HAP-1 (cell line): ENCODE measurements around the gene PTHLH.

Source experiments
- DNase-seq, 2 experiments: peaks; one replicate each; pipeline ENCODE4 v3.0.0-alpha.2; 2016 to 2020; ENCODE audit warnings: low spot score in 2 of 2
- H3K27me3 ChIP-seq: fragments of 250-450 bp; sonication (Bioruptor Pico); 2 replicates; pipeline ENCODE4 v1.5.1; 2020; ENCODE audit warnings: low read depth, mild to moderate bottlenecking, moderate library complexity
- H3K36me3 ChIP-seq: fragments of 250-450 bp; sonication (Bioruptor Pico); replicated peaks from 2 replicates; pipeline ENCODE4 v1.5.1; 2020; ENCODE audit warnings: mild to moderate bottlenecking
- H3K4me1 ChIP-seq: fragments of 250-450 bp; sonication (Bioruptor Pico); 2 replicates; pipeline ENCODE4 v1.5.1; 2020; ENCODE audit warnings: mild to moderate bottlenecking
- H3K4me3 ChIP-seq: fragments of 250-450 bp; sonication (Bioruptor Pico); 2 replicates; pipeline ENCODE4 v1.5.1; 2020; ENCODE audit warnings: mild to moderate bottlenecking, moderate library complexity
- H3K9me3 ChIP-seq: fragments of 250-450 bp; sonication (Bioruptor Pico); 2 replicates; pipeline ENCODE4 v1.5.1; 2020; ENCODE audit warnings: mild to moderate bottlenecking, moderate library complexity
- in situ Hi-C: fragments of 300-500 bp; cut with MboI; formaldehyde crosslinking; loops from 3 replicates; pipeline ENCODE4 v1.14.3; 2020; ENCODE audit warnings: low sequenced_read_pairs, inconsistent platforms, mixed read lengths

The PTHLH gene

DNA sequence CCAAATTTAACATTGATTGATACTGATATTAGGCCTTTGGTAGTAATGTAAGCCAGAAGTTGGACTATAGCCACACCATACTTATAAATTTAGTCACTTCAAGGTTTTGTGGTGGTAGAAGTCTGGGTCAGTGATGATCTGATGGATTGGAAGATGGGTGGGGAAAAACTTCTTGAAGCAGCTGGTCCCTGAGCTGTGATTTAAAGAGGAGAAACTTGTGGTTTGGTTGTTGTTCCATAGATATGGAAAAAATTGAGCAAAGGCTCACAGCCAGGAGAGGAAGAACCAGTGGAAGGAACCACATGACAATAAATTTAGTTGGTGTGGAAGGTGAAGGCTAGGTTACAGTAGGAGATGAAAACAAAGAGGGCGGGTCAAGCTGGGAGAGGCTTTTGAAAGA, 26.1 kb downstream of the PTHLH start:
- Histone ChIP-seq H3K9me3 (no peaks in the 10 kb centered on the region), H3K4me1 (no peaks in the 10 kb centered on the region), H3K27me3 (no peaks in the 10 kb centered on the region), H3K4me3 (no peak overlapping the region), H3K36me3 (no peaks in the 10 kb centered on the region)
- in situ Hi-C loops: loop anchor here (10.0 kb wide), 1 partner anchor 212 kb away; no protein-coding TSS in a partner anchor
- DNase-seq: no peak

DNA sequence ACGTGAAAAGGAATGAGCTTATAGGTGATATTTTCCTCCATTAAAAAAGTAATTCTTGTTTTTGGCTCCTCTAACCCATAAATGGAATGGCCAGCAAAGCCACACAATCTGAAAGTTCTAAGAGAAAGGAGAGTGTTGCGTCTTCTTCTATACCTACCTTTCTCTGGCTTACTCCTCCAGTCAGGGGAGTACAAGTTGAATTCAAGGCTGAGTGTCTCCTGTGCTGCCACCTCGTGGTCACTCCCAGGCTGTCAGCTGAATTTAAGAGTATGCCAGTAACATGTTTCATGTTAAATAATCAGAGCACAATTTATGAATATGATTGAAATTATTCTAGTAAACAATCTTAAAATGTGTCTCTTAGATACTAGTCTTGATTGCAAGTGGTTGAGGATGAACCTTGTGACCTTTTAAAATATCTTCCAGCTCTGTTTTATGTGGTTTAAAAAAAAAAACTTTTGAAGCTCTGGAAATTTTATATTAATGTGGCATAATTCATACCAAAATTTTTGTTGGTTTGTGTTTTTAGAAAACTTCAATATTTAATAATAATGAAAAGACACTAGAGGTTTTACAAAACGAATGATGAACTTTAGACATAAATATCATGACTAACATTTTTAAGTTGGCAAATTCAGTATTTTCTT, 31.7 kb downstream of the PTHLH start:
- no peaks in the 10 kb centered on the region for H3K9me3 ChIP-seq
- H3K27me3 ChIP-seq: no peaks in the 10 kb centered on the region
- no peaks in the 10 kb centered on the region for H3K36me3 ChIP-seq
- H3K4me3 ChIP-seq: no peak overlapping the region
- DNase-seq: peak; percentile 60 to 80
- in situ Hi-C loops: loop anchor here (10.0 kb wide), 1 partner anchor 206 kb away; no protein-coding TSS in a partner anchor
- no peaks in the 10 kb centered on the region for H3K4me1 ChIP-seq

DNA sequence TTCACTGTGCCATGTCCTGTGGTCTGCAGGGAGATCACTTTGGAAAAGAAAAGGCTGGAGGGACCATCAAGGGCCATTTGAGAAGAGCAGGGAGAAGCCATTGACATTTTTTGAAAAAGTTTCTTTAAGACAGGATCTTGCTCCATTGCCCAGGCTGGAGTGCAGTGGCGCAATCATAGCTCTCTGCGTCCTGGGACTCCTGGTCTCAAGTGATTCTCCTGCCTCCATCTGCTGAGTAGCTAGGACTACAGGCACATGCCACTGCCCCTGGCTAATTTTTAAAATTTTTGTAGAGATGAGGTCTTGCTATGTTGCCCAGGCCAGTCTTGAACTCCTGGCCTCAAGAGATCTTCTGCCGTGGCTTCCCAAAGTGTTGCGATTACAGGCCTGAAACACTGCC, 32.3 kb downstream of the PTHLH start:
- no peaks in the 10 kb centered on the region for H3K9me3 ChIP-seq
- in situ Hi-C loops: loop anchor here (10.0 kb wide), 1 partner anchor 205 kb away; no protein-coding TSS in a partner anchor
- H3K4me3 ChIP-seq: no peak overlapping the region
- H3K36me3 ChIP-seq: no peaks in the 10 kb centered on the region
- H3K4me1 ChIP-seq: no peaks in the 10 kb centered on the region
- no peaks in the 10 kb centered on the region for H3K27me3 ChIP-seq
- DNase-seq: no peak

DNA sequence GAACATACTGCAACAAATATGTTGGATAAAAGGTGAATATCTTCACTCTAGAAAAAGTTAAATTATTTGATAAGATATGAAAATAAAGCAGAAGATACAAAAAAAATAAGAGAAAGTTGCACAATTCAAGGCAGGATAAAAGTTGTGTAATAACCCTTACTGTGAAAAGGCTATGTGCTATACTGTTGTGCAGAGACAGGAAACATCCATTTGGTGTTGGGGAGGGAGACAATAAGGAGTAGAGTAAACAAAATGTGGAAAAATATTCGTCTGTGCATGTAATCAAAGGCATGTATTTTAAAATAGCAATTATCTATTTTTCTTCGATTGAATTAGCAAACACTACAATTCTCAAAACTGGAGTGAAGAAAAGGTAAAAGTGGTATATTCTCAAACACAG, 34.8 kb downstream of the PTHLH start:
- Histone ChIP-seq H3K36me3 (no peaks in the 10 kb centered on the region), H3K27me3 (no peaks in the 10 kb centered on the region), H3K4me3 (no peak overlapping the region), H3K9me3 (no peaks in the 10 kb centered on the region), H3K4me1 (no peaks in the 10 kb centered on the region)
- no peak for DNase-seq
- in situ Hi-C loops: no loop called here

DNA sequence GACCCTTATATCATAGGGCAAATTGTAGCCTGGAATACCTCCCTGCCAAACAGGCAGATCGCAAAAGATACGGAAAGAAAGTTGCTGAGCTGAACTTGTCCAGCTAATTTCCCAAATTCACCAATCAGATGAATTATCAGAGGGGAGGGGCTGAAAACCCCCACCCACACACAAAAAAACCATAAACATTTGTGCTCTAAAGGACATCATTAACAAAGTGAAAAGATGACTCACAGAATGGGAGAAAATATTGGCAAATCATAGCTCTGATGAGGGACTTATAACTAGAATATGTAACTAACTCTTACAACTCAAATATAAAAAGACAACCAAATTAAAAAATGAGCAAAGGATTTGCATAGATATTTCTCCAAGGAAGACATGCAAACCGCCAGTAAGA, 36.3 kb downstream of the PTHLH start:
- H3K27me3 ChIP-seq: no peaks in the 10 kb centered on the region
- H3K9me3 ChIP-seq: no peaks in the 10 kb centered on the region
- H3K4me3 ChIP-seq: no peak overlapping the region
- in situ Hi-C loops: no loop called here
- no peak for DNase-seq
- no peaks in the 10 kb centered on the region for H3K4me1 ChIP-seq
- H3K36me3 ChIP-seq: no peaks in the 10 kb centered on the region

DNA sequence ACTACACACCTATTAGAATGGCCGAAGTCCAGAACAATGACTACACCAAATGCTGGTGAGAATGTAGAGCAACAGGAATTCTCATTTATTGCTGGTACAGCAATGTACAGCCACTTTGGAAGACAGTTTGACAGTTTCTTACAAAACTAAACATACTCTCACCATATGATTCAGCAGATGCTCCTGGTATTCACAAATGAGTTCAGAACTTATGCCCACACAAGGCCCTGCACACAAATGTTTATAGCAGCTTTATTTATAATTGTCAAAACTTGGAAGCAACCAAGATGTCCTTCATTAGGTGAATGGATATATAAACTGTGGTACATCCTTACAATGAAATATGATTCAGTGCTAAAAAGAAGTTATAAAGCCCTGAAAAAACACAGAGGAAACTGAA, 38.3 kb downstream of the PTHLH start:
- Histone ChIP-seq H3K27me3 (no peaks in the 10 kb centered on the region), H3K4me1 (no peaks in the 10 kb centered on the region), H3K36me3 (no peaks in the 10 kb centered on the region), H3K4me3 (no peak overlapping the region), H3K9me3 (no peaks in the 10 kb centered on the region)
- in situ Hi-C loops: no loop called here
- no peak for DNase-seq

DNA sequence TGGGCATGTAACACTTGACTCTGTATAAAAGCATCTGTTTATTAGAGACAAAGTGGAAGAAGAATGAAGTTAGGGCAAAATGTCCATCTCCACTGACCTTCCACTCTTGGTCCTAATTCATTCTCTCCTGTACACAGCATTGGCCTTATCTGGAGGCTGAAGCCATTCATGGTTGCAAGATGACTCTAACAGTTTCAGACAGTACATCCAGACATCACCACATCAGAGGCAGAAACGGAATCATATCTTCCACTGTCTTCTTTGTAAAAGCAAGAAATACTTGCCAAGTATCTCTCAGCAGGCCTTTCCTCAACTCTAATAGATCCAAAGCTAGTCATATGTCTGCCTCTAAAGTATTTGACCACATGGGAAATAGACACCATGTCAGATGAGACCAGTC, 41.1 kb downstream of the PTHLH start:
- H3K9me3 ChIP-seq: no peaks in the 10 kb centered on the region
- in situ Hi-C loops: no loop called here
- no peaks in the 10 kb centered on the region for H3K4me1 ChIP-seq
- no peaks in the 10 kb centered on the region for H3K27me3 ChIP-seq
- no peak overlapping the region for H3K4me3 ChIP-seq
- no peak for DNase-seq
- no peaks in the 10 kb centered on the region for H3K36me3 ChIP-seq

DNA sequence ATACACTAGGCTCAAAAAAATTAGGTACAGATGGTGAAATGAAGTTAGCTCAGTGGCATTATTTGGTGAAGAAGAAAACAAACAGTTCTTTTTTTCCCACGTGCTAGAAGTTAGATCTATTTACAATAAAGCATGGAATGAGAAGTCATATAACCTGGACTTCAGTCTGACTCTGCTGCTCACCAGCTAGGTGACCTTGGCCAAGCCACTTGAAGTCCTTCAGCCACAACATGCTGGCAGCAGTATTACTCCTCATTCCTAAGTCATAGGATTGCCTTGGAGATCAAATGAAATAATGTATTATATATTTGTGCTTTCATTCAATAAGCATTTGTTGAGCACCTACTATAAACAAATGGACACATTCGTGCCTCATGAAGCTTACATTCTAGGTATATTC, 45.2 kb downstream of the PTHLH start:
- no peaks in the 10 kb centered on the region for H3K27me3 ChIP-seq
- in situ Hi-C loops: no loop called here
- H3K36me3 ChIP-seq: no peaks in the 10 kb centered on the region
- no peak for DNase-seq
- H3K9me3 ChIP-seq: no peaks in the 10 kb centered on the region
- H3K4me3 ChIP-seq: no peak overlapping the region
- H3K4me1 ChIP-seq: no peaks in the 10 kb centered on the region

DNA sequence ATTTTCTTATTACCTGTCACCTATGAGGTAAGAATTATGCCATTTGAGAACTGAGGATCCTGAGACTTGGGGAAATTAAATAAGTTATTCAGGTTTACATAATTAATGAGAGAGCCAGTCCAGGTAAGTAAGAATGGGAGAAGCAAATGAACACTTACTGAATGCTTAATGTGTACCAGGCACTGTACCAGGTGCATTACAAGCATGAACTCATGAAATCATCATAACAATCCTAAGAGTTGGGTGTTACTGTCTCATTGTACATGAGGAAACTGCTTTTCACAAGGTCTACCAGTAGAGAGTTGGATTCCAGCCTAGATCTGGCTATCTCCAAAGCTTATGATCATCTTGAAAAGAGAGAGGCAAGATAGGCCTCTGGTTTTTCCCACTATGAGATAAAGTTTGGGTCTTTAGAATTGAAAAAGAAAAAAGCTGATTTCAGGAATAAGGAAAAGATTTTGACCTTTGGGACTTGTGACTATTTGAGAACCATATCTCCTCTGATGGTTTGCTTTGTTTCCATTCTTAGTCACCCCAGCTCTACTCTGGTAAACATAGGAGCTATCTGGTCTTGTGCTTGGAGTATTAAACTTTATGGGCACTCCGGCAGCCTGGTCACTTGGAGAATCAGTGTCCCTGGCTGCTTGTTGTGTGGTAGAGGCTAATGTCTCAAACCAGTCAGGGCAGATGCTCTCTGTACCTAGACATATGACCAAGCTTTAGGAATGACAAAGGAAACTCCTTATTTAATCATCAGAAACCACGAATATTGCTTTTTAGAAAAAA, 48.0 kb downstream of the PTHLH start:
- Histone ChIP-seq H3K4me3 (no peak overlapping the region), H3K36me3 (no peaks in the 10 kb centered on the region), H3K4me1 (no peaks in the 10 kb centered on the region), H3K27me3 (no peaks in the 10 kb centered on the region), H3K9me3 (no peaks in the 10 kb centered on the region)
- in situ Hi-C loops: no loop called here
- no peak for DNase-seq

DNA sequence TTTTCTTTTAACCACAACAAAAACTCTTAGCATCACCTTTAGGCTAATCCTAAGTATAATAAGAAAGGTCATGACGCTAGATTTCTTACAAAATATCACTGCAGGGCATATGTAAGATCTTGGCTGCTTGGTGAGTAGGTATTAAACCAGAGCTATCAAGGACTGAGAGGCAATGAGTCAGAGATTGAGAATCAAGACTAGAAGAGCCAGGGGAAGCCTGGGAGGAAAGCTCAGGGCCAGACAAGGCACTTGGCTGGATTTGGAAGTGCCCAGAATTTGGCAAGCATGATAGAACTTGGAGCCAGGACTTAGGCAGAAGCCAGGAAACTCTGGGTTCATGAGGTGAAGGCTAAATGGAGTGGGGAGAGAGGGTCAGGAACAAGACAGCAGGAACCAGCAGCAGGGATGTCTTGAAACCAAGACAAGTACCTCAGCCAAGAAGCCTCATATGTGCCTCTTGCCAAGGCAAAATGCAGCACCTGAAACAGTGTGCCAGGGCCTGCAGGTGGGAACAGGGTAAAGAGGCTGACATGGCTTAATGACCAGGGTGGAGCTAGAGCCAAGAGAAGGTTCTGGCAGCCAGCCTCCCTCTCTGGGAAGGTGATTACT, 49.9 kb downstream of the PTHLH start:
- Histone ChIP-seq H3K4me1 (no peaks in the 10 kb centered on the region), H3K36me3 (no peaks in the 10 kb centered on the region), H3K9me3 (no peaks in the 10 kb centered on the region), H3K4me3 (no peak overlapping the region), H3K27me3 (no peaks in the 10 kb centered on the region)
- DNase-seq: no peak
- in situ Hi-C loops: no loop called here

DNA sequence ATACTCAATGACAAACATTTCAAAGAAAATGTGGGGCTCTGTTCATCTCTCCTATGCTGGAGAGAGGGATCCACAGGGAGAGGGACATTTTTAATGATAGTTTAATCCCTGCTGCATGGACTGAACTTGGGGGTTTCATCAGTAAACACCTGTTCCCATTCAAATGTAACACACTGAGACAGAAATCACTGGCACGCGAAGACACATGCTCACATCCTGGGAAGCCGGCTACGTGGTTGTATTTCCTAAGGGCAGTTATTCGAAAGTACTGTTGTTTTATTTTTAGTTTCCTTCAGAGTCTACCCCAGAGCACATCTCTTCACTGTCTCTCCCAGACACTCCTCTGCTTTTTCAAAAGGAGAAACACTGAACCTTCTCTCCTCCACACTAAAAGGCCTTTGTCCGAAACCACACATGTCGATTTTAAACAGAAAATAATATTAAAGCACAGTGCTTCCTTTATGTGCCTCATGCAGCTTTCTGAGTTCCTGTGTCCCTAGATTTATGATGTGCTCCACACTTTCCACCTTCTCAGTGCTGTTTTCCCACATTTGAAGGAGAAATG, 52.8 kb downstream of the PTHLH start:
- H3K9me3 ChIP-seq: no peaks in the 10 kb centered on the region
- no peaks in the 10 kb centered on the region for H3K27me3 ChIP-seq
- no peaks in the 10 kb centered on the region for H3K4me1 ChIP-seq
- H3K4me3 ChIP-seq: no peak overlapping the region
- H3K36me3 ChIP-seq: no peaks in the 10 kb centered on the region
- no peak for DNase-seq
- in situ Hi-C loops: no loop called here

DNA sequence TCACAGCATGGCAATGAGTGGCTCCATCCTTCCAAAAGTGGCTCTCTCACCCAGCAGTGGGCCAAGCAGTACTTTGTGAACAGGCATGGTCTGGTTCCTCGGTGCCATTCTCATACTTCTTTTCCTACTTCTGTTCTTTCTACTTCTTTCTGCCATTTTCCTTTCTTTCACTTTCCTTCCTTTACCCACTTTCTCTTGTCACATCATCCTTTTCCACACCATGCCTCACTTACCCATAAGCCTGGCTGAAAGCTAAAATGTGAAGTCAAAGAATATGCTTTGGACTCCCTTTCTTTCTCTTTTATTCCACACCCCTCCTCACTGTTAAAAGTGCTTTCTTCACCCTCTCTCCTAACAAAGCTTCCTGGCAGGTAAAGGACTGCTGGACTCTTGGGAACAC, 57.0 kb downstream of the PTHLH start:
- no peaks in the 10 kb centered on the region; the same call in 1 of the 2 replicates for H3K9me3 ChIP-seq
- H3K27me3 ChIP-seq: no peaks in the 10 kb centered on the region
- no peak for DNase-seq
- H3K4me3 ChIP-seq: no peak overlapping the region
- H3K4me1 ChIP-seq: no peaks in the 10 kb centered on the region
- in situ Hi-C loops: no loop called here
- H3K36me3 ChIP-seq: no peaks in the 10 kb centered on the region

DNA sequence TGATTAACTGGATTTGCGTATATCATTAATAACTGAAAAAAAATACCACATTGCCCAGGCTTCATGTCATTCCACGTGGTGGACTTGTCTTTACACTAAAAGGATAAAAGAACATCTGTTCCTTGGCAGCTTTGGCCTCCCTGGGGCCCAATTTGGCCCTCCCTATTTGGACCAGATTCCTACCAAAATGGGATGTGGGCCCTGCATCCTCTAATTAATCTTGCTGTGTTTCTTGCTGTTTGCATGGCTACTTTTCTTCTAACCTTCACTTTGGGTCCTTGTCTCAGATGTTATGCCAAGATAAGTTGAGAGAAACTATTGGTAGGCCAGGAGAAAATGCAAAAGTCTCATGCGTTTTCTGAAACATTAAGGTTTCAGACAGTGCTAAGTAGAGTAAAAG, 57.5 kb downstream of the PTHLH start:
- Histone ChIP-seq H3K27me3 (no peaks in the 10 kb centered on the region), H3K36me3 (no peaks in the 10 kb centered on the region), H3K4me1 (no peaks in the 10 kb centered on the region), H3K4me3 (no peak overlapping the region), H3K9me3 (no peaks in the 10 kb centered on the region; the same call in 1 of the 2 replicates)
- DNase-seq: no peak
- in situ Hi-C loops: no loop called here
